Measurements from ENCODE around the gene FBXO47. TPM values are rescaled to one million over a fixed set of nuclear protein-coding genes. Genes with fewer than 3 reads are reported as not detected.

FBXO47 gene
- total RNA-seq, 1 experiment from 2014 or later, result not detected

- peaks cover 5% of the 10 kb centered on the region for H3K36me3 ChIP-seq (ENCODE audit: insufficient read depth, low read length, poor library complexity, severe bottlenecking)
- H3K9me3 ChIP-seq (ENCODE audit: low read depth, low read length, poor library complexity, severe bottlenecking), result no peaks in the 10 kb centered on the region
- intact Hi-C loops (cut with micrococcal nuclease; ENCODE audit: unreplicated experiment), result no loop called here
- H3K27ac ChIP-seq (ENCODE audit: low read depth, low read length, poor library complexity, severe bottlenecking), result no peak overlapping the region
- ChIA-PET CTCF (interaction anchor here (0.5 to 0.7 kb wide), 2 partner anchors 16 to 131 kb away, joined by 4 to 5 read pairs; no protein-coding TSS in a partner anchor), POLR2A (ENCODE audit: low non-redundant PET) (no interaction called here)
- H3K27me3 ChIP-seq (replicated peaks; ENCODE audit: insufficient read depth, low read depth, low read length, poor library complexity), result no peaks in the 10 kb centered on the region
- no peak for DNase-seq (ENCODE audit: low spot score)
- no peaks in the 10 kb centered on the region for H3K4me1 ChIP-seq (ENCODE audit: insufficient read depth, low read length, poor library complexity, severe bottlenecking)
- TF ChIP-seq CTCF (conservative IDR thresholded peaks at IDR 0.05; ENCODE audit: low read depth, low read length), result no peak
- no peak for TF ChIP-seq EZH2 (IDR thresholded peaks at IDR 0.05; ENCODE audit: borderline replicate concordance, low read depth, low read length, poor library complexity, severe bottlenecking)
- BruUV-seq (replicated peaks), result no TSS peak
- H3K4me3 ChIP-seq (ENCODE audit: low read depth, low read length, poor library complexity, severe bottlenecking), result no peak overlapping the region
These were observed 75.8 kb downstream of the FBXO47 start for GRCh38 chr17:38891441-38891840.

GRCh38 chr17:38890410-38890746 lies 76.8 kb downstream of the FBXO47 start:
- ChIA-PET CTCF (no interaction called here), POLR2A (ENCODE audit: low non-redundant PET) (no interaction called here)
- Histone ChIP-seq H3K4me3 (ENCODE audit: low read depth, low read length, poor library complexity, severe bottlenecking) (no peak overlapping the region), H3K36me3 (ENCODE audit: insufficient read depth, low read length, poor library complexity, severe bottlenecking) (peaks cover 5% of the 10 kb centered on the region), H3K27me3 (replicated peaks; ENCODE audit: insufficient read depth, low read depth, low read length, poor library complexity) (no peaks in the 10 kb centered on the region), H3K4me1 (ENCODE audit: insufficient read depth, low read length, poor library complexity, severe bottlenecking) (peaks cover 4% of the 10 kb centered on the region), H3K27ac (ENCODE audit: low read depth, low read length, poor library complexity, severe bottlenecking) (no peak overlapping the region), H3K9me3 (ENCODE audit: low read depth, low read length, poor library complexity, severe bottlenecking) (no peaks in the 10 kb centered on the region)
- BruUV-seq (replicated peaks), result no TSS peak
- intact Hi-C loops (cut with micrococcal nuclease; ENCODE audit: unreplicated experiment), result no loop called here
- TF ChIP-seq CTCF (conservative IDR thresholded peaks at IDR 0.05; ENCODE audit: low read depth, low read length) (no peak), EZH2 (IDR thresholded peaks at IDR 0.05; ENCODE audit: borderline replicate concordance, low read depth, low read length, poor library complexity, severe bottlenecking) (no peak)
- no peak for DNase-seq (ENCODE audit: low spot score)

DNA sequence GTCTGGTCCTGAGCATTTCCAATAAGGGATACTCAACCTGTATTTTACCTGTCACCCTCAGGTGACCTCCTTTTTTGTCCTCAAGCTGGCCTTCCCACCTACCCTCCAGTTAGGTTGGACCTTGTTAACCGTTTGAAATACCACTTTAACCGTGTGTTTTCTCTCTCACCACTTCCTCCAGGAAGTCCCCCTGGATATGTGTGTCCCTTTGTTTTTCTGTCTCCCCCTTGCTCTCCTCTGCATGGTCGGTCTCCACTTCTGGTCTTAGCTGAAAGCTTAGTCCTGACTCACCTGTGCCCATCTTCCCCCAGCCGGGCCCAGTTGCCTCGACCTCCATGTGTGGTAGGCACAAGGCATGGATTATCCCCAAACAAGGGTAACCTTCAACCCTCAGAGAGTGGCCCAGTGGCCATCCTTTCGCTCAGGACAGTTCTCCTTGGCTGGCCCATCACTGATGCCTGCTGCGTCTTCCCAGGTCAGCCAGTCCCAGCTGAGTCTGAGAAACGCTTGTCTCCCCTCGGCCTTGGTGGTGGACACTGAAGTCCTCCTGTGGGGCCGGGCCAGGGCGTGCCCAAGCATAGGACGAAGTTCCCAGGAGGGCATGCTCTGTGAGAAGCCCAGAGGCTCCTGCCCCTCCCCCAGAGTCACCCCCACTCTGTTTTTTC lies 77.3 kb downstream of the FBXO47 start:
- H3K27me3 ChIP-seq (replicated peaks; ENCODE audit: insufficient read depth, low read depth, low read length, poor library complexity), result no peaks in the 10 kb centered on the region
- TF ChIP-seq EZH2 (IDR thresholded peaks at IDR 0.05; ENCODE audit: borderline replicate concordance, low read depth, low read length, poor library complexity, severe bottlenecking), result no peak
- no peak for TF ChIP-seq CTCF (conservative IDR thresholded peaks at IDR 0.05; ENCODE audit: low read depth, low read length)
- peaks cover 6% of the 10 kb centered on the region for H3K4me1 ChIP-seq (ENCODE audit: insufficient read depth, low read length, poor library complexity, severe bottlenecking)
- H3K27ac ChIP-seq (ENCODE audit: low read depth, low read length, poor library complexity, severe bottlenecking), result no peak overlapping the region
- DNase-seq (ENCODE audit: low spot score), result no peak
- H3K36me3 ChIP-seq (ENCODE audit: insufficient read depth, low read length, poor library complexity, severe bottlenecking), result peaks cover 5% of the 10 kb centered on the region
- BruUV-seq (replicated peaks), result no TSS peak
- ChIA-PET POLR2A (ENCODE audit: low non-redundant PET) (no interaction called here), CTCF (no interaction called here)
- intact Hi-C loops (cut with micrococcal nuclease; ENCODE audit: unreplicated experiment), result no loop called here
- no peaks in the 10 kb centered on the region for H3K9me3 ChIP-seq (ENCODE audit: low read depth, low read length, poor library complexity, severe bottlenecking)
- no peak overlapping the region for H3K4me3 ChIP-seq (ENCODE audit: low read depth, low read length, poor library complexity, severe bottlenecking)

All from A673 (cell line).